Activated naive CD4-positive, alpha-beta T cell treated with anti-CD3 and anti-CD28 coated beads, Interleukin-2, amount 10 ng/mL, durations not matched to agents 7 days and 5 days (primary cell): ENCODE data around the gene MCTP2.

Experiments
- CTCF ChIA-PET: fragments of 350-600 bp; sonication (Branson Sonifier 250); formaldehyde crosslinking; loops from one replicate; lab custom pipeline; 2021; ENCODE audit warnings: antibody characterized with exemption; lab: Charles Lee
- DNase-seq: peaks from one replicate; pipeline ENCODE4 v3.0.0-alpha.2; 2020
- H3K27ac Mint-ChIP-seq: one replicate; pipeline ENCODE4 v1.8.0; 2021; ENCODE audit warnings: mild to moderate bottlenecking, moderate library complexity, mixed read lengths
- H3K27me3 Mint-ChIP-seq: one replicate; pipeline ENCODE4 v1.8.0; 2021; ENCODE audit warnings: mild to moderate bottlenecking, mixed read lengths
- H3K36me3 Mint-ChIP-seq: one replicate; pipeline ENCODE4 v1.8.0; 2021; ENCODE audit warnings: mixed read lengths
- H3K4me1 Mint-ChIP-seq: one replicate; pipeline ENCODE4 v1.8.0; 2021; ENCODE audit warnings: mixed read lengths
- H3K4me3 Mint-ChIP-seq: one replicate; pipeline ENCODE4 v1.8.0; 2021; ENCODE audit warnings: mild to moderate bottlenecking, moderate library complexity, mixed read lengths
- H3K9me3 Mint-ChIP-seq: one replicate; pipeline ENCODE4 v1.8.0; 2021; ENCODE audit warnings: mixed read lengths

The MCTP2 gene

DNA sequence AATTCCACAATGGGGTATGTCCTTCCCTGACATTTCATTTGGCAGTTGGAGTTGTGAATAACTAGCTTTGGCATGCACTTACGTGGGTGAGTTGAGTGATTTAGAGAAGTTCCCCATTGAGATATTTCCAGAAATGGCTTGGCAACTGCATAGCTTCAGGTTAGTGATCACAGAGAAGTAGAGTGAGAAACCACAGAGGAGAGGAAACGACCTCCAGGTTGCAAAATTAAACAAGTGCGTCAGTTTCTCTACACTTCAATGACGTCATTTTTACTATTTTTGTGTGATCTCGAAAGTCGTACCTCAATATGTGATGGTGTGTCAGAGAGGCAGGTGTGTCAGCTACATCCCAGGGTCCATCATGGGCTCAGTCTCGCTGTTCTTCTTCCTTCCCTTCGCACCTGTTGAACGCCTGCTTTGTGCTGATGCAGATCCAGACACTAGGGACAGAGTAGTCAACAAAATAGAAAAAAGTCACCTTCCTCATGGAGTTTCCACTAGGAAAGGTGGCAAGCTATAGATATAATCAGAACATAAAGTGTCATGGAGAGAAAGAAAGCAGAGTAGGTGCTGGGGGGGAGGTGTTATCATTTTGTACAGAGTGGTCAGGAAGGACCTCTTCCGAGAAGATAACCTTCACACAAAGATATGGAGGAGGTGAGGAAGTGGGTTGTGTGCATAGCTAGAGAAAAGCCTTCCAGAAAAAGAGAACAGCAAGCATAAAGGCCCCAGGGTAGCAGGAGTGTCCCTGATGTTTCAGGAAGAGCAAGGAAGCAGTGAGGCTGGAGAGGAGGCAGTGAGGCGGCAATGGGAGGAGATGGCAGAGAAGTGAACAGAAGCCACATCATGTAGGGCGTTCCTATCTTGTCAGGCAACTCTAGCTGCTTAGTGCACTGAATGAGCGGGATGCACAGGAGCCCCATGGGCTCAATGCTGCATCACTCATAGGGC, 75.6 kb downstream of the MCTP2 start:
- Mint-ChIP-seq H3K4me3 (no peak overlapping the region), H3K27me3 (no peaks in the 10 kb centered on the region), H3K9me3 (peaks cover 16% of the 10 kb centered on the region), H3K36me3 (peaks cover 39% of the 10 kb centered on the region), H3K4me1 (peaks cover 38% of the 10 kb centered on the region), H3K27ac (peak overlapping the region; percentile 13)
- no peak for DNase-seq
- CTCF ChIA-PET, result interaction anchor here (0.7 to 3.3 kb wide), 7 partner anchors 9 to 145 kb away, joined by 3 to 9 read pairs (median 3); no protein-coding TSS in a partner anchor

DNA sequence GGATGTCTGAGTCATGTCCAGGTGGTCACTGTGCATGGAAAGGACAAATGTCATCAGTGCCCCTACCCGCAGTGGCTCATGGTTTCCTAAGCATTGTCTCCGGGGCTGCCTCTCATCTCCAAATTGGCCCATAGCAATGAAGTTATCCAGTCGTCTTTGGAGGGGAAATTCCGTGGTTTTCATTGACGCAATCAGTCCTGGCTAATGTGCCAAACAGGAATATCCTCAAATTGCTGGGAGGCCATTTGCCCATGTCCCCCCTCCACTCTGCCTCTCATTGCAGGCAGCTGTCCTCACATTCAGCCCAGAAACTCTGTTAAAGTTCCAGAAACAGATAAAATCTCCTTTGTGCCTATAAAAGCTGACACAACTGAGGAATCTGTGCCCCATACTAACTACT, 81.6 kb downstream of the MCTP2 start:
- Mint-ChIP-seq H3K9me3 (no peaks in the 10 kb centered on the region), H3K4me3 (no peak overlapping the region), H3K36me3 (peaks cover 14% of the 10 kb centered on the region), H3K4me1 (no peaks in the 10 kb centered on the region), H3K27me3 (no peaks in the 10 kb centered on the region), H3K27ac (no peak overlapping the region)
- CTCF ChIA-PET, result no interaction called here
- DNase-seq, result no peak

DNA sequence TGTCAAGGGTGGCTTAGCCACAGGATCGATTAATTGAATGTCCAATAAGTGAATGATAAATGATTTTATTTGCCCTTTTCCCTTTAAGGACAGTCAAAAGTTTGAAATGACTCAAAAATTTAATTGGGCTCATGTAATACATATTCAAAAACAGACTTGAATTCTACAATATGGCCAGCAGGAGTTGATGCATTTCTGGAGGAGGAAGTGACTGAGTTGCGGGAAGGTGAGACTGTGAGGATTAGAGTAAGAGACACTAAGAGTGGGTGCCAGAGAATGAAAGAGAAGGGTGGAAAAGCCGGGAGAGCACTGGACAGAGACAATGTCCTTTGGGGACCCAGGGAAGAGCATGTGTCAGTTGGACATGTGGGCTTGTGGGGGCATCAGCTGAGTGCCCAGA, 83.3 kb downstream of the MCTP2 start:
- no peak for DNase-seq
- Mint-ChIP-seq H3K36me3 (peaks cover 12% of the 10 kb centered on the region), H3K4me1 (no peaks in the 10 kb centered on the region), H3K9me3 (no peaks in the 10 kb centered on the region), H3K27me3 (no peaks in the 10 kb centered on the region), H3K27ac (no peak overlapping the region), H3K4me3 (no peak overlapping the region)
- CTCF ChIA-PET, result no interaction called here

DNA sequence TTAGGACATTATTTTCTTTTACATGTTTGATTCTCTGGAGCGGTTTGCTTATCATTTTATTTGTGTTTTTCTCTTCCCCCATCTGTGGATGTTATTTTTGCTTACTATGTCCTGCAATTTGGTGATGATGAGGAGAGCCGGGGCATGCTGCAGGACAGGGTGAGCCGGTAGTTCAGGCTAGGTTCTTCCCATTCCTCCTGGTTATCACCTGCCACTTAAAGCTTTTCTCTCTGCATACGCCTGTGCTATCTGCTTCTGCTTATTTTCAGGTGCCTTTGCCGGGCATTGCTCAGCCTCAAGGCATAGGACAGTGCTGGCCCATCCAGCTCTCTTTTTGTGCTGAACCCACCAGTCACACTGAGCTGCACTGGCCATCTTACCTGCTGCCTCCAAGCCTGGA, 85.8 kb downstream of the MCTP2 start:
- CTCF ChIA-PET, result interaction anchor here (1.0 kb wide), 1 partner anchor 154 kb away, joined by 4 read pairs; no protein-coding TSS in a partner anchor
- DNase-seq, result no peak
- H3K27ac Mint-ChIP-seq, result no peak overlapping the region
- no peak overlapping the region for H3K4me3 Mint-ChIP-seq
- H3K27me3 Mint-ChIP-seq, result no peaks in the 10 kb centered on the region
- H3K9me3 Mint-ChIP-seq, result no peaks in the 10 kb centered on the region
- H3K4me1 Mint-ChIP-seq, result no peaks in the 10 kb centered on the region
- peaks cover 12% of the 10 kb centered on the region for H3K36me3 Mint-ChIP-seq

DNA sequence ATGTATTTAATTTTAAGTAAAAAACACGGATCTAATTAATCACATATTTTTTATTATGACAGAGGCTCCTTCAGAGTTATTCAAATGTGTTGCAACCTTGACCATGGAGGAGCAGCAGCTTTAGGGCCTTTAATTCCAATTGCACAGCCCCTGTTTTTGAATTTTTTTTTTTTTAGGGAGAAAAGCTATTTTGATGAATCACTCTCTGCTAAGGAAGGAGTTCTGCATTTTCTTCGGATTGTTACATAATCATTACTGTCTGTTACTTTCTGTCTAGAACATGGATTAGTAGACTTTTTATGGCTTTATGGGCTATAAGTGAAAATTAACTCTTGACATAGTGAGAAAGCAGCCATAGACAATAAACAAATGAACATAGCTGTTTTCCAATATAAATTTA, 90.8 kb downstream of the MCTP2 start:
- Mint-ChIP-seq H3K27me3 (no peaks in the 10 kb centered on the region), H3K4me1 (peaks cover 8% of the 10 kb centered on the region), H3K36me3 (peaks cover 7% of the 10 kb centered on the region), H3K9me3 (no peaks in the 10 kb centered on the region), H3K4me3 (no peak overlapping the region), H3K27ac (no peak overlapping the region)
- no peak for DNase-seq
- CTCF ChIA-PET, result interaction anchor here (1.2 to 9.0 kb wide), 6 partner anchors 12 to 157 kb away, joined by 3 to 297 read pairs (median 6); partner anchors contain the start of gene MCTP2

DNA sequence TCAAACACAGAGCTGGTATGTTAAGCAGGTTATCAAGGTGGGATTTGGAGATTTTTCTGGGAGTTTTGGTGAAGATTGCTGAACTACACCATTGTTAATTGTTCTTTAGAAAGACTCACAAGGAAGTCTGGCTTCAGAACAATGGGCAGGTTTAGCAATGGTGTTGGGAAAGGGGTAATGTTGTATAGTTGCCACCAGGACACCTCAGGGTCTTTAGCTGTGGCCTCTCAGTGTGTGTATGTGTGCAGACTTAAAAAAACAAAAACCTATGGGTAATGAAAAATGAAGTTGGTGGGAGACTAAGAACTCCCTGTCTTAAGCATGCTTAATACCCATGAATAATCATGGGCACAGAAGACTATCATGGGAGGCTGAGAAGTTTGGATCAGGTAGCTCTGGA, 91.7 kb downstream of the MCTP2 start:
- no peak overlapping the region for H3K4me3 Mint-ChIP-seq
- no peaks in the 10 kb centered on the region for H3K27me3 Mint-ChIP-seq
- H3K27ac Mint-ChIP-seq, result no peak overlapping the region
- no peaks in the 10 kb centered on the region for H3K9me3 Mint-ChIP-seq
- H3K4me1 Mint-ChIP-seq, result peaks cover 8% of the 10 kb centered on the region
- CTCF ChIA-PET, result interaction anchor here (0.8 to 9.0 kb wide), 16 partner anchors 13 to 322 kb away, joined by 3 to 297 read pairs (median 4); partner anchors contain the start of gene MCTP2
- DNase-seq, result no peak
- H3K36me3 Mint-ChIP-seq, result peaks cover 2% of the 10 kb centered on the region

DNA sequence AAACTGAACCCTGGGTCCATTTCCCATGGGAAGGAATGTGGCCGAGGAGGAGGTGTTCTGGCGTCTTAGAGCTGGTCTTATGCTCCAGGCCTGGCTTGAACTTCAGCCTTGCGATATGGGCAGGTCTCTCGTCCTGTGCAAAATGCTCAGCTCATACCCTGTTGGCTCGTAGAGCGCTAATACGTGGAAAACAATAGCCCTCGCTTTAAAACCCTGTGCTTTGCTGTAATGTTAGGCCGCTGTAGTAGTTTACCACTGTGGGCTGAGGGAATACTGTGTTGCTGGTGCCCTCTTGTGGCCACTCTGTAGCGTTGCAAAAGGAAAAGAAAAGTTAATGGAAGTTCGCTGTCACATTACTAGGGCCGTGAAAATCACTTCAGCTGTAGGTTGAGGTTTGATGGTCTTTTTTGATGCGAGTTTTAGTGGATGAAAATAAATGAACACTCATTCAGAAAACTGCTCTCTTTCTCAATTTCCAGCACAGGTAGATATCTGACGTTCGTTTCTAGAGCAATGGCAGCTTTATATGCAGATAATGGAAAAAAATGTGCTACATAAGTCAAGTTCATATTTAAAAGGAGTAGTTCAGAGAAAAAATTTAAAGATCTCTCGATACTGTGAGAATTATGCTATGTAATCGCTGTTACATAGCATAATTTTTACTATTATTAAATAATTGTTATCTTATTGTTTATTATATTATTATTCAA, 92.9 kb downstream of the MCTP2 start:
- Mint-ChIP-seq H3K27ac (no peak overlapping the region), H3K4me3 (no peak overlapping the region), H3K36me3 (peaks cover 2% of the 10 kb centered on the region), H3K27me3 (no peaks in the 10 kb centered on the region), H3K4me1 (peaks cover 8% of the 10 kb centered on the region), H3K9me3 (no peaks in the 10 kb centered on the region)
- CTCF ChIA-PET, result interaction anchor here (0.6 to 9.0 kb wide), 30 partner anchors 9 to 323 kb away, joined by 3 to 297 read pairs (median 4); partner anchors contain the start of gene MCTP2
- peak; percentile 70 for DNase-seq

DNA sequence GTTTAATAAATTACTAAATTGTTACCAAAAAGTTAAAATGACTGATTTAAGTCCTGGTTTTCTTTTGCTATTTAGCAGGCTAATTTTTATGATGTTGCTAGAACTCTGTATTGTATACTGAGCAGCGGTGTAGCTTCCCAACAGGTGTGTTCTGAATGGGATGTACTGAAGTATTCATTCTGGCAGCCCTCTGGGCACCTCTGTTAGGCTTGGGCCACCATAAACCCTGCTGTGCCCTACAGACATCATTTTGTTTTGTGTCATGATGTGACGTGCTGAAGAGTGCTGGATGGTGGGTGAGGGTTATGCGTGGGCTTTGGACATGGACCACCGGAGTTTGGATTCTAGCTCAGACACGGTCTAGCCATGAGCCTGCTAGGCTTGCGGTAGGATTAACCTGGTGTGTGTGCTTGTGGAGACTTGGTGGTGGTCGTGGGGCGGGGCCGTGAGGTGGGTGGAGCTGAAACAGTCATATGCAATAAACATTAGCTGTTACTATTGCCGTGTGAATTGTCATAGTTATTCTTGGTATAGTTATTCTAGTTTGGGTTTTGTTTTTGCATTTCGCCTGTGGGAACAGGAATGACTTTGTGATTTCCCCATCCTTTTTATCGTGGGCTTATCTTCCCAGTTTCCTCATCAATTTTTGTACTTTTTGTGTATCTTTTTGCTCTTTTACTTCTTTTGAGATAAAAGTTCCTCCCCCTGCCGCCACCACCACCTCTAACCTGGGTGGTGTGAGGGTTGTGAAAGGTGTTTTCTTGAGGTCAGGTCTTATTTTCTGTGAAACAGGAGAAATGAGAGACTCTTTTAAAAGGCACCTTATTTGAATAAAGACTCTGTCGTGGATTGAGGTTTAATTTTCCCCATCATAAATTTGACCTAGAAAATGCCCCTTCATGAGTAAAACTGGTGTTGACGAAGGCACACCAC, 93.7 kb downstream of the MCTP2 start:
- CTCF ChIA-PET, result interaction anchor here (0.6 to 9.0 kb wide), 23 partner anchors 9 to 205 kb away, joined by 3 to 297 read pairs (median 6); partner anchors contain the start of gene MCTP2
- DNase-seq, result no peak
- H3K27me3 Mint-ChIP-seq, result no peaks in the 10 kb centered on the region
- H3K9me3 Mint-ChIP-seq, result no peaks in the 10 kb centered on the region
- H3K4me1 Mint-ChIP-seq, result peaks cover 8% of the 10 kb centered on the region
- H3K36me3 Mint-ChIP-seq, result peaks cover 2% of the 10 kb centered on the region
- no peak overlapping the region for H3K27ac Mint-ChIP-seq
- H3K4me3 Mint-ChIP-seq, result no peak overlapping the region

DNA sequence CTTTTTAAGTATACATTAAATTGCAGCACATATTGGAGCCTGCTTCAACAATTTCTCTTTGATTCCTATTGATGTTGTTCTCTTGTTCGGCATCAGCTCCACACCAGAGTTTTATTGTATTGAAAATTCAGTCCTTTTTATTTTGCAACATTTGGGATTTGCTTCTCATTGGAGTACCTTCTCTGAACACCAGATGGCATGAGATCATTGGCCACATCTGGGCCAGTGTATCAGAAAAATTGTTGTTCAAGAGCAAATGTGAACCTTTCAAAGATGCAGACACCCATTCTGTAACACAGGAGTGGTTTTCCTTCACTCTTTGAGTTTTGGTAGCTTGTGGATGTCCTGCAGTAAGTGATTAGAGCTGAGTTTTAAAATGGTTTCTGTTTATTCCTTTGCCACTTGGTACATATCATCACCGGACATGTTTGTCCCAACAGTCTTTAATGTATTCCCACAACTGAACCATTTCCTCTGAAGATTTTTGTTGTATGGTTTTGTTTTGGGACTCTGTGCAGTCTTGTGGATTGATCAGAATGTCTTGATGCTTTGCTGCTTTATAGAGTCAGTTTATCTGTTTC, 96.1 kb downstream of the MCTP2 start:
- Mint-ChIP-seq H3K27me3 (no peaks in the 10 kb centered on the region), H3K4me1 (peaks cover 8% of the 10 kb centered on the region), H3K36me3 (peaks cover 2% of the 10 kb centered on the region), H3K9me3 (no peaks in the 10 kb centered on the region), H3K4me3 (no peak overlapping the region), H3K27ac (no peak overlapping the region)
- CTCF ChIA-PET, result interaction anchor here (1.5 to 9.0 kb wide), 2 partner anchors 58 to 163 kb away, joined by 3 to 297 read pairs; no protein-coding TSS in a partner anchor
- no peak for DNase-seq

DNA sequence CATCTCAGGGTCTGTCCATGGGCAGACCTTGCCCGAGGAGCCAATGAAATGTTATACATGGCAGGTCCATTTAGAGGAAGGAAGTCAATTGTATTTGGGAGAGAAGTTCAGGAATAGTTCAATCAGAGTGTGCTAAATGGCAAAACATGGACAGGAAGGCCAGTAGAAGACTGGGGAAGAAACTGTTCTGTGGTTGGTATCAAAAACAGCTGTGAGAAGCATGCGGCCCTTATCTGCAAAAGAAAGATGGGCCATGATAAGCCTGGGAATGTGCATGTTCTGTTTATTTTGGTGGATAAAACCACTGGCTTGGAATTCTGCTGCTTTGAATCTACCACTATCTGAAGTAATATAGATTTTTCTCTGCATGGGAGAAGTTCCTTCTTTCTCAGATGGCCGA, 100.4 kb downstream of the MCTP2 start:
- Mint-ChIP-seq H3K9me3 (no peaks in the 10 kb centered on the region), H3K4me3 (no peak overlapping the region), H3K36me3 (no peaks in the 10 kb centered on the region), H3K27me3 (no peaks in the 10 kb centered on the region), H3K4me1 (no peaks in the 10 kb centered on the region), H3K27ac (no peak overlapping the region)
- CTCF ChIA-PET, result interaction anchor here (0.8 to 6.0 kb wide), 3 partner anchors 8 to 174 kb away, joined by 3 to 38 read pairs (median 13); no protein-coding TSS in a partner anchor
- DNase-seq, result no peak

DNA sequence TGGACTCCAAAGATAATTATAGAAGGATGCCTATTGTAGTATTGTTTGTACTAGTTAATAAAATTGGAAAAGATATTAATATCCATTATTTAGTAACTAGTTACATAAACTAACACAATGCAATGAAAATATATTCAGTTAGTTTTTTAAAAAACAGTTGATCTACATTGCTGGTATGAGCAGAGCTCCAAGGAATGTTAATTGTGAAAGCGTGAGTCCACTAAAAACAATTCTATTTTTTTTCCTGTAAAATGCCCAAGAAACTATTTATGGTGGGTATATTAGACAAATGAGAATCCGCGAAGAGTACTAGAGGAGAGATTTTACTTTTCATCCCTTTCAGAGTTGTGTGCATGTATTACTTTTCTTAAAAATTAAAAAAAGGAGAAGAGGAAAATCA, 104.3 kb downstream of the MCTP2 start:
- Mint-ChIP-seq H3K27me3 (no peaks in the 10 kb centered on the region), H3K27ac (no peak overlapping the region), H3K36me3 (peaks cover 3% of the 10 kb centered on the region), H3K4me3 (no peak overlapping the region), H3K9me3 (no peaks in the 10 kb centered on the region), H3K4me1 (no peaks in the 10 kb centered on the region)
- DNase-seq, result no peak
- CTCF ChIA-PET, result interaction anchor here (6.0 kb wide), 1 partner anchor 171 kb away, joined by 38 read pairs; no protein-coding TSS in a partner anchor

DNA sequence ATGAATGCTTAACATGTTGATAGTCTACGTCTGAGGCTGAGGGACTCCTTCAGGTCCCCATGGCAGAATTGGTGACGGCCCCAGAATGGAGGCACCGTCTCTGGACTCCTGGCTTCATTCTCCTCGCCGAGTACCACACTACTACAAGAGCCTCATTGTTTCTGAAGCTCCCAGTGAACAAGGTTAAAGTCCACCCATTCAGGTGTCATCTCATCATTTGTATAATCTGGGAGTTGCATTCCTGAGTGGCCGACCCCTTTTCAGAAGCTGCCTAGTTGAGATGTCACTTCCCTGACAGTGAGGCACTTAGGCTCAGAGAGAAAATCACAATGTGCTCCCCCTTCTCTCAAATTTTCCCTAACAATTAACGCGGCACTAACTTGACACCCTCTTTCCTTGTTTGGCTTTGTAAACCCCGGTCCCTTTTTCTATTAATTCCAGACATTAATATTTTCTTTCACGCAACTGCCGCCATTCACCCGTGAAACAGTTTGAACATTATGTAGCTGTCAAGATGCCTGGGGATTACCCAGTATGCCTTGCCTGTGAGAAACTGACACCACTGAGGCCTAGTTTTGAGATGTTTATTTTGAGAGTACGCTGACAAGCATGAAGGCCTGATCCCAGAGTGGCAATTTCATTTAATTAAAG, 105.6 kb downstream of the MCTP2 start:
- no peak overlapping the region for H3K4me3 Mint-ChIP-seq
- no peak overlapping the region for H3K27ac Mint-ChIP-seq
- CTCF ChIA-PET, result no interaction called here
- DNase-seq, result no peak
- H3K36me3 Mint-ChIP-seq, result peaks cover 3% of the 10 kb centered on the region
- H3K9me3 Mint-ChIP-seq, result no peaks in the 10 kb centered on the region
- H3K27me3 Mint-ChIP-seq, result no peaks in the 10 kb centered on the region
- no peaks in the 10 kb centered on the region for H3K4me1 Mint-ChIP-seq
